ENCODE results near the gene PLXNA4.

The PLXNA4 gene

DNA sequence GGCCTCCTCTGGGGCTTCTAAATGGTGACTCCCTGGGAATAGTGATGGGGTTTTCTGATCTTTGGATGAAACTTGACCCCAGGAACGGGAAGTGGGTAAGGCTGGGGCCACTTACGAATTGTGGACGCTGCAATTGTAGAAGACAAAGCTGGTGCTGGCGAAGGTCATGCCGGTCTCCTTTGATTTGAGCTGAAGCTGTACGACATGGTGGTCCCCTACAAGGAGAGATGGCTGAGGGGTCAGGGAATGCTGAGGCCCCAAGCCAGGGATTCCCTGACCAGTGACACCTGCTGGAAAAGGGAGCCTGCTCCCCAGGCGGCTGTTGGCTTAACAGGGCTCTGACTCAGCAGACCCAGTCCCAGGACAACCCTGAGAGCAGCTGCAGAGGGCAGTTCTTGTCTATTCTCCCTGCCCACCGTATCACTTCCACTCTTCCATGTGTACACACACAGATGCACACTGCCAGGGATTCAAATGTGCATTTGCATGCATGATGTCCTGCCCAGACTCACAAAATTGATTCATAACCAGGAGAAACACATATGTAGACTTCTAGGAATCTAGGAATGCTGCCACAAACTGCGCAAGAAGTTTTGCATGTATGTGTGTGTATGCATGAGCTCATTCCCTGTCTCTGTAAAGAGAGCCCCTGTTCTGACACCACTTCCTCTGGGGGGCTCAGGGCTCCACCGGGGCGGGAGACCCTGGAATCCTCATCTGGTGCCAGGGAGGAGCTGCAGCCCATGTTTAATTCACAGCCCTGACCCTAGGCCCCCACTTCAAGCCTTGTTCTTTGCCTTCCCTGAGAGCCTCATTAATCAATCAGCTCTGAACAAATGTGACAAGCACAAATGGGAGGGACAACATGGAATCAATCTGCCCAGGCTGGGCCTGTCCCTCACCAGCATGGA lies 350.0 kb downstream of the PLXNA4 start:
- DNase-seq, result no peak

DNA sequence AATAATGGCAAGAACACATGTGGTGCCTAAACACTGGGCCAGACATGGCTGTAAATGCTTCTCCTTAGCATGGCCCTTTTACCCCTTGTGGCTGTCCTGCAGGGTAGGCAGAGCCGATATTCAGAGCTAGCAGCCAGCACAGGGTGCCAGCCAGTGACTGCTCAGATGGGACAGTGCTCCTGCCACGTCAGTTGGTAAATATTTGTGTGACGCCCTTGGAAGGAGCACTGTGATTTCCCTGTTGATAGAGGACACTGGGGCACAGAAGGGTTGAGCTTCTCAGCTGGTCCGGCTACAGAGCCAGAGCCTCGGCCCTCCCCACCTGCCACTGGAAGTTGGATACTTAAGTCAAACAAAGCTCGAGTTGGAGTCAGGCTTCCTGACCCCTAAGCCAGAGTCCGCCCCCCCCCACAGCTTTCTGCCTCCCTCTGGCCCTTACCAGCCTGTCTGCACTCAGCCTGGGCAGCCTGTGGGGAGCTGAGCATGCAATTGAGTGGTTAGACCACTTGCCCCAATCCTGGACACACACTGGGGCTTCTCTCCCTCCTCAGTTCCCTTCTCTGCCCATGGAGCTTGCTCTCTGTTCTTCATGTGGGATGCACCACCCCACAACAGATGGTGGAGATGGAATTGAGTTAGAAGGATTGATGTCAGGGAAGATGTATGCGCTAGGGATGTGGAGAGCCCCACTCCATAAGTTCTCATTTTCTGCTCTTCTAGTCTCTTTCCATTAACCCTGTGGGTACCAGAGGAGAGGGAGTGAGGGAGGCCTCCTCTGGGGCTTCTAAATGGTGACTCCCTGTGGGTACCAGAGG lies 350.8 kb downstream of the PLXNA4 start:
- no peak for DNase-seq

DNA sequence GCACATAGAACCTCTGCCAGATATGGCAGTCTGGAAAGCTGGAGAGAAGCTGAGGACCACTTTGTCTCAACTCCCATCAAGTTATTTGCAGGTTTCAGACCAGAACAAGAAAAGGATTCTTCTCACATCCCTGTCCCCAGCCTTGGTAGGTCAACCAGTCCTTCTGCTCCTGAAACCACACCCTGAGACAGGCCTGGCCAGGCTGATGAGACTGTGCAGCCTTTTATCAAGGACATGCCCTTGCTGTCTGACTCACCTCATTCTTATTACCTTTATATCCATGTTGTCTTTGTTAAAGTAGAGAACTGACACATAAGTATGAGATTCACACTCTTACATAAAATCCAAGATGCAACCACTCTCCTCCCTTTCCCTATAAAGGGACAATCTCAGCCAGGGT lies 354.9 kb downstream of the PLXNA4 start:
- no peak for DNase-seq

DNA sequence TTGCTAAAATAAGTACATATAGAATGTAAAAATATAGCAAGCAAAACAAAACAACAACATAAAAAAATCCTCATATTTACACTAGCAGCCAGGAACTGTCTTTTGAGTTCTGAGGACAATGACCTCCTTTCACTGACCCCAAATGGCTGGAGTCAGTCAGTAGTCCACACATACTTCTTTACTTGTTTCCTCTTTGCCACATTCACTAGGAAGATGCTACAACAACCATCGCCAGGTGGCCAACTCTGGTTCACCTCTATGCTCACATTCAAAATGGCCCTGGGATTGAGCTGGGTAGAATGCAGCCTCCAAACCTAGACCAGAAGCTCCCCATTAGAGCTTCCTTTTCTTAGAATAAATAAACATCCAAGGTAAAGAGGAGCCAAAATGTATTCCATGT lies 356.2 kb downstream of the PLXNA4 start:
- DNase-seq, result no peak

DNA sequence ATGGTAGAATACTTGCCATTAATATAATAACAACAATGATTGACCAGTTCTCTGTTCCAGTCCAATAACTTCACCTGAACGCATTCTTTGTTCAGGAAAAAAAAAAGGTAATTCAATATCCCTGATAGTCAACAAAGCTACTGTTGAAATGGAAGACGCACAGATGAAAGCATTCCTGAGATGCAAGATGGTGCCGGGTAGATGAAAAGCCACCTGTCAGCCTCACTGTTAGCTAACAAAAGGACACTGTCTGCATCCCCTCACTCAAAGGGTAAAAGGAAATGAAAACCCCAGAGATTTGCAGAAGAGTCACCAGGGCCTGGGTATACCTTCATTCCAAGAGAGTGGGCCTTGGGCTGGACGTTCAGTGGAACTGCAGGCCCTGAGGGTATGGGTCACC lies 357.4 kb downstream of the PLXNA4 start:
- DNase-seq, result no peak

DNA sequence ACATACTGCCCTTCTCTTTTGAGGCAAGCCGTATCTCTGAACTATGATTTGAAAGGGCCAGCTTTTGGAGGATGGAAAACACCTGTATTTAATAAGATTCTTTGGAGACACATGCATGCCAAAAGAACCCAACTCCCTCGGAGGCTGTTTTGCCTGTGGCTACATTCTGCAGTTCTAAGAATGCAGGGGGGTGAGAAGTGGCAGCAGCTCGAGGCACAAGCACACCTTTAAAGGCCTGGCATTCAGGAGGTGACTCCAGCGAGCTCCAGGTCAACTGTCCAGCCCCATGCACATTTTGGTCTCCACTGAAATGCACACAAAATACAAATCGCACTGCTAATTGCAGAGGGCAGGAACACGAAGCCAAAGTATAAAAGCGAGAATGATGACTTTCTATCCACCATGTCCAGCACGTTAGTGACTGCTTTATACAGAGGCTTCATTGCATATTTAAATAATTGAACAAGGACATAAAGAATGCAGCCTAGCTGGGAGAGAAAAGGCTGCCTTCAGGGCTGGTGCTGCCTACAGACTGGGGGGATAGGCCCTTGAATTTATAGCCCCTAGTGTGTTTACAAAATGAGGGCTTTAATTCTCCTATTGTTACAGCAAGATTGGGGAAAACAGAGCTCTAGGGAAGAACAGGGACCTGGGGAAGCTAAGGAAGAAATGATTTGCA lies 359.3 kb downstream of the PLXNA4 start:
- no peak for DNase-seq

DNA sequence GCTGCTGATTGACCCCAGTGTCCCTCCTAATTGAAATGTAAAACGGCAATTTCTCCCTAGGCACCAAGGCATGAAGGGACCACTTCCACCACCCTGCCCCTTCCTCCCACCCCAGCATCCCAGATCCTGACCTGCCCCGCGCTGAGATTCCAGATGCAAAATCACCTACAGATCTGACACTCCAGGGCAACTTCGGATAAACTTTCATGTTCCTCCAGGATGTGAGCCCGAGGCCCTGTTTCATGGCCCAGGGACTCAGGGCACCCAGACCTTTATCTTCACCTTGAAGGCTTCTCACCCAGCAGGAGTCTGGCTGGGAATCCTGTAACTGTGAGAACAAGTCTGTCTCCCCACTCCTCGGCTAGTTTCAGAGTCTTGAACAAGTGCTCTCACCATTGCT lies 361.8 kb downstream of the PLXNA4 start:
- no peak for DNase-seq

DNA sequence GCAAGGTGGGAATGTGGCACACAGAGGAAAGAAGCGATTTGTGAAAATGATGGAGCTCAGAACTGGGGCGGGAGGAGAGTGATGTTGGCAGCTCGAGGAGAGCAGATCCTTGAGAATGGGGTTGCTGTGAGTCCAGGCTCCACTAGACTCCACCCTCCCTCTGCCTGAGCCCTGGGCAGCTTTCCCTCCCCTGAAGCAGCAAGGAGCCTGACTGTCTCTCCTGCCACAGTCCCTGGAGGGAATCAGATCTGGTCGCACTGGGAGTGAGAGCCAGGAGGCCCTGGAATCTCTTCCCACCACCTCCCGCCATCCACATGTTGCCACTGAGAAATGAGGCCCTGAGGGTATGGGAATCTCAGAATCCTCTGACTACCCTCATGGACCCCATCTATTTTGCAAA lies 362.7 kb downstream of the PLXNA4 start:
- DNase-seq, result no peak

DNA sequence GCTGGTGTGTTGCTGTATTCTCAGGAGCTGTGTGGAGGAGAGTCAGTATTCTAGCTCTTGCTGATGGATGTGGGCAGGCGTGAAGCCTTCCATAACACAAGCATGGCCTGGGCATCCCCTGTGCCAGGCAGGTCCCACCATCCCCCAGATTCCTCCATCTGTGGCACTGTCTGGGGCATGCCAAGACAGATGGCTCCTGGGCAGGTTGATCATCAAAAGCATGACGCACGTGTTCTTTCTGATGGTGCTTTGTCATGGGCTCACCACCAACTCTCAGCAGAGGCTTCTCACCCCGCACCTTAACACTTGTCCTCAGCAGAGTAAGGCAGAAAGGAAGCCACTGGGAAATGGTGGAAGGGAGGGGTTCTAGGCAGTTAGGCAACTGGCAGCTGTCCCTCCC lies 364.3 kb downstream of the PLXNA4 start:
- DNase-seq, result no peak

DNA sequence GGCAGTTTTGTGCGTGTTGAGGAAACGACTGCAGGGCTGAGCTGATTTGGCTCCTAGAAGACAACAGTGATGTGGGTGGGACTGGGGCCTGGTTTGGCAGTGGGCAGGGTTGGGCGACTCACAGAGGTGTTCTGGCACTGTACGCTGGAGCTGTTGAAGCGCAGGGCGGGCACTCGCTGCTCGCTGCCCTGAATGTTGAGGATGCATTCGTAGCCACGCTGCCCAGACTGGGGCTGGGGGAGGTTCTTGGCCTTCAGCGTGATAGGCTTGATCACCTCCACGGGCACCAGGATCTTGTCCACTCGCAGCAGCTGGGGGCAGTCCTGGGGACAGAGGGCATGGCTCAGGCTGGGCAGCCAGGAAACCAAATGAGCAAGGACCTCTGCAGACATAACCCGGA lies 365.4 kb downstream of the PLXNA4 start:
- no peak for DNase-seq

DNA sequence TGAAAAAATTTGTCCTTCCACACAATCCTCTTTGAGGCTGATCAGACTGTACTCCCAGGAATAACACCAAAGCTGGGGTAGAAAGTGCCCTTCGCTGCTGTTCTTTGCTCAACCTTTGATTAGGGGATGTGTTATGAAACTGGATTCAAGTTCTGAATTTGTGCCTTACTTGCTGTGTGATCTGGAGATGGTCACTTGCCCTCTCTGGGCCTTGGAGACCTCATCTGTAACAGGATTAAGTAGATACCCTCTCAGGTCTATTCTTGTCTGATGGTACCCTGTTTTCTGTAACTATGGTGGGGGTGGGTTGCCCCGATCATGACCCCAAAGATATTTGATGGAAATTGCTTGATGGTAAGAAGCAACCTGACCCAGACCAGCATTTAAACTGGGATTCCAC lies 368.5 kb downstream of the PLXNA4 start:
- DNase-seq, result no peak

DNA sequence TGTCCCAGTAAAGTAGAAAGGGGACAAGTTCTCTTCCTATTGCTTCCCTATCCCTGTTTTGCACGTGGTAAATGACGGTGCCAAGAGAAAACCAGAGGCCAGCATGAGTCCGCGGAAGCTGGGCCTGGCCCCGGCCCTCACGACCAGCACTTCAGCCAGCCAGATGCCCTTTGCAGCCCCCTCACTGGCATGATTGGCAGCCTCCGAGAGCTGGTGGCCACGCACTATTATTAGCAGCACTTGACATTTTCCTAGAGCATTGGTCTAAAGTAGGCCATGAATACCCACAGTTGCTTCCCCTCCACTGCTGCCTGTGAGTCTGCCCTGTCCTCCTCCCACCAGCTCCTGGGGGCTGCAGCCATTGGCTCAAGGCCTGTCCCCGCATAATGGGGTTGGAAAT lies 369.1 kb downstream of the PLXNA4 start:
- no peak for DNase-seq

DNA sequence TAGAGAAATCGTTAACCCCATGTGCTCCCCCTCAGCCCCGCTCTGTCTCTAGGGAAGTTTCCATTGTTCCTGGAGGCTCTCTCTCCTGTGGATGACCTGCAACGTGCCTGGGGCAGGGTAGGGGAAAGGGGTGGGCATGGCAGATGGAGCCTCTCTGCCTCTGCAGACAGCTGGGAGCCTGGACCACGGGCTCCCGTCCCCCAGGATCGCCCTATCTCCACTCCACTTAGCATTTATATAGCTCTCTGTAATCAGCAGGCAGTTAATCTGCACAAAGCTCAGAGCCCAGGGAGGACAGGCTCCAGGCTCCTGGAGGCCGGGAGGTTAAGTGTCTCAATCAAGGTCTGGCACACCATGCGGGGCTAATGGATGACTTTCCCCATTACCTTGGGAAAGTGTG lies 369.7 kb downstream of the PLXNA4 start:
- DNase-seq, result no peak

DNA sequence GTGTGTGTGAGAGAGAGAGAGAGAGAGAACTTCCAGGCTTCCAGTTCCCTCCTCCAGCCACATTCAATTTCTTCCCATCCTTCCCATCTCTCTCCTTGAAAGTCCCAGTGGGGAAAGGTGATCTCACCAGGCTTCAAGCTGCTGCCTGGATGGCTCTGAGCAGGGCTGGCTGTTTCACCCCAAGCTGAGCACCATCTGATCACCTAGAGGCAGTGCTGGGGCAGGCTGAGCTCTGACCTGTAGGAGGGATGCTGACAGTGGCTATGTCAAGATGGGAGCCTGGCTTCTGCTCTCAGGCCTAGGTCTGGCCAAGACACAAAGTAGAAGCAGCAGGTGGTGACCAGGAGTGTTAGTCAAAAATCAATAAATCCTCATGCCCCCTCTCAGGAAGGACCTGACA lies 370.8 kb downstream of the PLXNA4 start:
- DNase-seq, result no peak

DNA sequence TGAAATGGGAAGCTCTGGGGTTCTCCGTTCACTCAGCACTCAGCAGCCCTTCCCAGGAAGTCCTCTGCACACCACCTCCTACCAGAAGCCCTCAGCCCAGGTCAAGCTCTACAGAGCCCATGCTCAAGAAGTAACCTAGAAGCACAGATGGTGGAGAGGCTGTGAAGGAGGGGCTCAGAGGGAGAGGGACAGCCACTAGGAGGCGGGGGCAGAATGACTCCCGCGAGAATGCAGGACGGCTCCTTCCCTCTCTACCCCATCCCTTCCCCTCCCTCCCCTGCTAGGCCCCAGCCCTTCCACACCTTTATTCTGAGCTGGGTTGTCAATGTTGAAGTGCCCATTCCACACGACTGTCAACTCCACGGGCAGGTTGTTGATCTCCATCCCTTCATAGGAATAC lies 373.2 kb downstream of the PLXNA4 start:
- DNase-seq, result no peak

DNA sequence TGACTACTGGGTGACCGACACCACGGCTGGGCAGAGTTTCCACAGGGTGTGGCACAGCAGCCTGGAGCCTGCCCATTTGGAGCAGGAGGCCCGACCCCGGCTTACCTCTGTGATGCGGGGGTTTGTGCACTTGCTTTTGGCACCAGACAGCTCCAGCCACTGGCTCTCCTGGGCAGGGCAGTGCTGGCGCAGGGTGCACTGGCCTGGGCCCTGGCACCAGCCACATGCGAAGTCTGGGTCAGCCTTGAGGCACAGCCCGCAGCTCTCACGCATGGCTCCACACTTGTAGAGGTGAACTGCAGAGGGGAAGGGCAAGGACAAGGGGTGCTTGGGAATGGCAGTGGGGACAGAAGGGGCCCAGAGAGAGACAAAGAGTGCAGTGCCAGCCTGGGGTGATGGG lies 373.7 kb downstream of the PLXNA4 start:
- DNase-seq, result no peak

DNA sequence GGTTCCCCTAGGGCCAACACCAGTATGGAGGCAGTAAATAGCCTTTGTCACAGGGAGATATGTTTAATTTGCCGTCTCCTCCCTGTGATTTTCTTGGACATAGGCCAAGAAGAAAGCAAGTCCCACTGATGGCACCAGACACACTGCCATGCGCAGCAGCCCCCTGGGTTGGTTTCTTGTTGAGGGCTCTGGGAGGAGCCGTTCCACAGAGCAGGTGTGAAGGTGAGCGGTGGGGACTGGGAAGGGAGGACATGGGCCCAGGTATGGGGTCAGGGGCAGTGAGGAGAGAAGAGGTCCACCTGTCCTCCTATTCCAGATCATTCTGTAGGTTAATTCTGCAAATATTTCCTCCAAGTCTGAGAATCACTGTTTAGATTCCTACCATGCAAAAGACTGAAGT lies 376.1 kb downstream of the PLXNA4 start:
- DNase-seq, result no peak

DNA sequence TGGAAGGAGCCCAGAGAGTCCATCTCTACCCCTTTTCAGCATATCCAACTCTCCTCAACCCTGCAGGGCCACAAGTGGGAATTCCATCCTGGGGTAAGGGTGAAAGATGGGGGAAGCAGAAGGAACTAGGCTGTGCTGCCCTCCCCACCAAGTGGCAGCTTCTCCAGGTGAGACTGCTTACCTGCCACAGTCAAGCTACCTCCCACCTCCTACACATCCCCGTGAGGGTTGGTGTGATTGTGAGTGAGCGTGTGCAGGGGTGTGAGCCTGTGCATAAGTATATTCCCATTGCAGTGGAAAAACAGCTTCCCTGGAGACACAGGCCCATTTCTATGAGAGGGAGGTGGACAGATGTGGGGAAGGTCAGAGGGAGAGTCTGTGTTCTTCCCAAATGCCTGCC lies 376.6 kb downstream of the PLXNA4 start:
- no peak for DNase-seq

DNA sequence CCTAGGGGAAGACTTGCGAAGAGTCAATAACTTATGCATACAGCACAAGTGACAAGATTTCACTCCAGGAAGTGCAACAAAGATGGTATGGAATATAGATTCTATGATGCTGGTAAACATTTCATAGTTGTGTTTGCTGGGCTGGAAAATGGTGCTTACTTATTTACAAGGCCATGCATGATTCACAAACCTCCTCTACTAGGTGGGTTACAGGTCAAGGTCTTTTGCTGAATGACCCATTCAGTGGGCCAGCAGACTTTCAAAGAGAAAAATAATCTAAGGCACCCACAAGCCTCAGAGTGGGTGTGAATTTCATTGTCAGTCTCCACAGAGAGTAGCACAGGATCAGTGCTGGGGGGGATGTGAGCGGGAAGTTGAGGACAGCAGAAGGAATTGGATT lies 378.5 kb downstream of the PLXNA4 start:
- no peak for DNase-seq

DNA sequence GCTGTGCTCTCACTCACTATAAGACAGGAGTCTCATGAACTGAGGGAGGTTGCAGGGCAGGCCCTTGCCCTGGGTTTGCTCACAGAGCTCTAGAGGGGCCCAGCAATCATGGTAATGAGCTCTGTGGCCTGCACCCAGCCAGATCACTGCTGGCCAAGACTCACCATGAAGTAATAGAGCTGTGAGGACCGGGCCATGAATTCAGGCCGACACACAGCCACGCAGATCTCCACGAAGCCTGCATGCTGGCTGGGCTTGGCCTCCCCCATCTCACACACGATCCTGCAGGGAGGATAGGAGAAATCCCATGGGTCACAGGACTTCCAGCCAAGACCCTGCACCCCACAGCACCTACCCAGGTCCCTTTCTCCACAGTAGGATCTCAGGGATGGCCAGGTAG lies 382.4 kb downstream of the PLXNA4 start:
- DNase-seq, result no peak

DNA sequence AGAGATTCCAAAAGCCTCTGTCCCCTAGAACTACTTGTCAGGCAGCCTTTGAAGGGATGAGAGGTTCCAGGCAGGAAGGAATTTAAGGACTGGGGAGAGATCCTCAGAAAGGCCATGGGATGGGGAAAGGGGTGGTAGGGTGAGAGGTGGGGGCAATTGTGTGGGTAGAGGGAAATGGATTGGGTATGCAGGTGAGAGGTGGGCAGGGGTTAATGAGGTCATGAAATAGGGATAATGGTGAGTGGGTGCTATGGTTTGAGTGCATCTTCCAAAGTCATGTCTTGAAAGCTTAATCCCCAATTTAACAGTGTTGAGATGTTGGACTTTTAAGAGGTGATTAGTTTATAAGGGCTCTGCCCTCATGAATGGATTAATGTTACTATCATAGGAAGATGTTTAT lies 383.5 kb downstream of the PLXNA4 start:
- DNase-seq, result no peak

DNA sequence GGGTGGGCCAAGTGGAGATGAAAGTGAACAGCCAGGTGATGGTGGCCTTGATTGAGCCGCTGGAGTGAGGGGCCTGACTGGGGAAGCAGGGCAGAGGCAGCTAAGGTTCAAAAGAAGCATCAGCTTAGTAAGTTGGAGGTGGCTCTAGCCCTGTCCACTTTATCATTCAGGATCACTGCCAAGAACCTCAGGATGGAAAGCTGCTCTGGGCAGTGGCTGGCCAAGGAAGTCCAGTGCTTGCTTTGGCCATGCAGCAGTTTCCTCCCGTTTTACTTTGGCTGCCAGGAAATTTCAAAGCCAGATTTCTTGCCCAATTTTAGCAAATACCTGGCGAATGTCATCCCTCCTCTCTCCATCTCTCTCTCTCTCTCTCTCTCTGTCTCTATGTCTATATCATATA lies 384.9 kb downstream of the PLXNA4 start:
- DNase-seq, result no peak

DNA sequence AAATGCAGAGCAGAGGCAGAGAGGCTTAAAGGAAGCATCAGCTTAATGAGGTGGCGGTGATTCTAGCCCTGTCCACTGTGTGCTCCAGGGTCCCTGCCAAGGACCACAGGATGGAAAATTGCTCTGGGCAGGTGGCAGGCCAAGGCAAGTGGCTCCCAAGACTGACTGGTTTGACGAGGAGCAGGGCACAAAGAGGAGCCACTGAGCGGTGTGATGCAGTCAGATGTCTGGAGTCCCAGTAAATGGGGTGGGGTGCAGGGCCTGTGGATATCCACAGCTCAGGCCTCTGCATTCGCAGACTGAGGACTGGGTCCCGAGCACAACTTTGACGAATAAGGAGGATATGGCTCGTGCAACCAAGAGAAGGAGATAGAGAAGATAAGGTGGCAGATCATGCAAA lies 385.6 kb downstream of the PLXNA4 start:
- no peak for DNase-seq

DNA sequence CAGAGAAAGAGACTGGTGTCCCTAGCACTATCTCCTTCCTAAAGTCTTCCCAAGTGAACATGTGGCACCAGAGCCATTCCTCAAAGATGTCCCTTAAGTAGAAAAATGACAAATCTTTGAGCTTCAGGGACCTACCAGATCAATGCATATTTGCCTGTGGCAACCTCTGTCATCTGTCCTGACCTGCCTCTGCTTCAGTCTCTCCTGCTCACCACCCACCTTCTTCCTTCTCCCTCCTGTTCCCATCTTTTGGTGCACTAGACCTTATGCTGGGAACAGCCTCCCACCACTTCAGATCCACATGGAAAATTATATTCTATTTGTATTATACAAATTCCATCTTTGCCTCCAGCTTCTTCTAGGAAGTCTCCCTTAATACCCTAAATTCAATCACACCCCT lies 386.4 kb downstream of the PLXNA4 start:
- no peak for DNase-seq

All from stimulated activated CD4-positive, alpha-beta T cell treated with anti-CD3 and anti-CD28 coated beads, Interleukin-12 subunit alpha, Interleukin-12 subunit beta, amount 100 ng/mL, for 4 hours (primary cell).